H1 (cell line): ENCODE data around the gene MRI1. TPM values are rescaled to one million over a fixed set of nuclear protein-coding genes. Genes with fewer than 3 reads are reported as not detected.

Experiments used
- KDM4A ChIP-seq: IDR thresholded peaks from one replicate; pipeline ENCODE4 v1.7.1; 2012; ENCODE audit warnings: low read depth, mild to moderate bottlenecking, moderate library complexity, low read length, inconsistent platforms; ENCODE audit not compliant: severe bottlenecking
- polyA plus RNA-seq, 7 experiments: library from polyadenylated mRNA; depleted of rRNA in 3 of 7; stranded (reverse) in 5 of 7; unstranded in 2 of 7; fragments of >200 nt in 5 of 7; fragments of 200-250 nt in 2 of 7; gene quantifications; 1 replicate in 5 of 7; 2 replicates in 1 of 7; 4 replicates in 1 of 7; pipeline versions ENCODE4 v1.2.1 to v1.2.3, GENCODE V29; 2011 to 2013; ENCODE audit warnings: missing spikeins in 2 of 7, mixed read lengths in 2 of 7
- total RNA-seq: library from RNA; stranded (reverse); fragmentation: NEBNext Ultra II Directional; extraction: Animal tissue kit (Norgen Biotek cat#: 25700); gene quantifications from 2 replicates; pipeline ENCODE4 v1.2.1, GENCODE V29; 2021

Gene MRI1
- total and polyA plus RNA-seq, 2 of the 8 experiments (the other 6 are each of a cell fraction or from before 2014, with no cell fraction given): 24.5 to 29.5 TPM

GRCh38 chr19:13774217-13775191, 10.2 kb downstream of the MRI1 start, which contains the start of gene C19orf53 (continued):
- TF ChIP-seq KDM4A: peak; percentile 68
